Activated gamma-delta T cell treated with Interleukin-2 at 50 U/mL for 16 hours (primary cell): ENCODE measurements around the gene NPR1.
A peak's percentile ranks its signal among the peaks of the same experiment; 100 is the strongest.
"Not testable (repeated sequence)": the region's sequence is repeated elsewhere in the genome, so short reads cannot be mapped to it uniquely, and the experiment has no call there.

Experiments used
- DNase-seq: peaks from one replicate; pipeline ENCODE4 v3.0.0-alpha.2; 2020

NPR1 gene

GRCh38 chr1:153649863-153650235, 28.6 kb upstream of the NPR1 start:
- DNase-seq = no peak

GRCh38 chr1:153651771-153652170, 26.7 kb upstream of the NPR1 start:
- no peak for DNase-seq

- DNase-seq = no peak
These were observed 25.5 kb upstream of the NPR1 start for GRCh38 chr1:153652805-153653500.

GRCh38 chr1:153655333-153655732, 23.2 kb upstream of the NPR1 start:
- DNase-seq = no peak

GRCh38 chr1:153658400-153659174, 19.9 kb upstream of the NPR1 start, which contains the start of gene SNAPIN:
SNAPIN (plus strand) TSS chr1:153658703; CDS start chr1:153658744, 41 bp downstream.
- DNase-seq = peak; percentile 88

- DNase-seq = no peak
These were observed 19.3 kb upstream of the NPR1 start for GRCh38 chr1:153659175-153659534.

GRCh38 chr1:153659656-153660055, 18.8 kb upstream of the NPR1 start:
- no peak for DNase-seq

- DNase-seq = no peak
These were observed 17.3 kb upstream of the NPR1 start for GRCh38 chr1:153661111-153661708.

- DNase-seq = no peak
These were observed 16.2 kb upstream of the NPR1 start for GRCh38 chr1:153662269-153662668.

GRCh38 chr1:153663211-153663610, 15.3 kb upstream of the NPR1 start:
- no peak for DNase-seq

- no peak for DNase-seq
These were observed 11.0 kb upstream of the NPR1 start for GRCh38 chr1:153667439-153667838.

GRCh38 chr1:153668672-153669071, 9.8 kb upstream of the NPR1 start:
- DNase-seq = not testable (repeated sequence)

- DNase-seq = no peak
These were observed 8.9 kb upstream of the NPR1 start for GRCh38 chr1:153669606-153670005.

GRCh38 chr1:153670257-153670858, 8.1 kb upstream of the NPR1 start:
- no peak for DNase-seq

- DNase-seq = peak; percentile 96
These were observed 7.4 kb upstream of the NPR1 start, which contains the start of gene ILF2 for GRCh38 chr1:153670859-153671627. ILF2 (minus strand) TSS chr1:153670993; CDS start chr1:153670922, 71 bp downstream.

GRCh38 chr1:153671628-153672353, 6.7 kb upstream of the NPR1 start:
- peak; percentile 33 for DNase-seq

- no peak for DNase-seq
These were observed 5.0 kb upstream of the NPR1 start for GRCh38 chr1:153673511-153673910.

- peak; percentile 28 for DNase-seq
These were observed 570 bp upstream of the NPR1 start for GRCh38 chr1:153677718-153678518.

- DNase-seq = peak; percentile 19
These were observed 1.0 kb downstream of the NPR1 start for GRCh38 chr1:153679337-153680119.

- no peak for DNase-seq
These were observed 1.6 kb downstream of the NPR1 start for GRCh38 chr1:153680120-153680403.
